ENCODE measurements around the gene DDX20. TPM values are rescaled to one million over a fixed set of nuclear protein-coding genes. Genes with fewer than 3 reads are reported as not detected.
A peak's percentile ranks its signal among the peaks of the same experiment; 100 is the strongest.

DDX20 gene
- total RNA-seq, 1 donor: 30.7 TPM

DNA sequence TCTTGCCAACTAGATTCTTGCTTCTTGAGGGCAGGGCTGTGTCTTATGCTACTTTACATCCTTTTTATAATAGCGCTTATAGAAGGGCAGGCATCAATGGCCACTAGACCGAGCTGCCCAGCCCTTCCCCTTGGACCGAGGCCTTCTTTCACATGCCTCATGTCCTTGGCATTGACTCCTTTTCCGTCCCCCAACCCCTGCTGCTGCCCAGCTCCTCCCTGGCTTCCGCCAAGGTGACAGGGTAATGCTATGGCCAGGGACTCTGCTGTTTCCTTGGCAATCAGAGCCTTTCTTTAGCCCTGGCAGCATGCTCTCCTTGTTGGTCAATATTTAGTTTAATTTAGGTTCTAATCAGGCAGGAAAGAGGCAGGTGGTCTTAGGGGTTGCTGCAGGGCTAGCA lies 48.2 kb downstream of the DDX20 start:
- TF ChIP-seq CTCF (IDR thresholded peaks at IDR 0.05; ENCODE audit: insufficient read depth, low read depth, low read length): no peak
- no peak for DNase-seq (ENCODE audit: low read depth)
- no peak overlapping the region for H3K4me3 ChIP-seq (ENCODE audit: low read depth, low read length)

DNA sequence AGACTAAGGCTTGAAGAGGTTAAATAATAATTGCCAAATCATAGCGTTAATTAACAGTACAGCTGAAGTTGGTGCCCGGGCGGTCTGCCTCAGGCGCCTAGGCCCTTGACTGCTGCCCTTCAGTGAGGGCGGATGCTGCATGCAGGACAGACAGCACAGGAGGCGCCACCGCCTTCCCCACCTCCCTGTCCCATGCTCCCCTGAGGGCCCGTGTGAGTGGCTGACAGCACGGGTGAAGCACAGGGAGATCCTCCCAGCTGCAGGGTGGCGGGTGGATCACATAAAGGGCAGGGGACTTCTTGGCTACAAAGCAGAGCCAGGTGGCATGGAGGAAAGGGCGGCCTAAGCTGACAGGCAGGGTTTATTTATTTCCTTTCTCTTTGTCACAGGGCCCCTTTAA lies 49.1 kb downstream of the DDX20 start:
- TF ChIP-seq CTCF (IDR thresholded peaks at IDR 0.05; ENCODE audit: insufficient read depth, low read depth, low read length): no peak
- no peak for DNase-seq (ENCODE audit: low read depth)

DNA sequence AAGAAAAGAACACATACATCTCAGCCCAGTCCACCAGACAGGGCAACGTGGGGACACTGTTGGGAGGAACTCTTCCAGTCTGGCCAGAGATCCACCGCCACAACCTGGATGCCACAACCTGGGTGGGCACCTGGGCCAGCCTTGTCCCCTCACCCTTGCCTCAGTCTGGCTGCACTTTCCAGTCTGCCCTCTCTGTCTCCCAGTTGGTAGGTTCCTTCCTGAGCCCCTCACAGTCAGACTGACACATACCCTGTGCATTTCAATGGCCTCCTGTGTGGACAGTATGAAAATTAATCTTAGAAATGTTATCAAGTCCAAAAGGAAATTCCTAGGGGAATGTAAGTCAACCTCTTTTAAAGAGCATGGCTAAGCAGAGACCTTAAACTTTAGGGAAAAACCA lies 49.5 kb downstream of the DDX20 start:
- no peak for DNase-seq (ENCODE audit: low read depth)
- no peak for TF ChIP-seq CTCF (IDR thresholded peaks at IDR 0.05; ENCODE audit: insufficient read depth, low read depth, low read length)
- H3K4me3 ChIP-seq (ENCODE audit: low read depth, low read length): no peak overlapping the region

More for the DNA sequence above, 49.1 kb downstream of the DDX20 start:
- no peak overlapping the region for H3K4me3 ChIP-seq (ENCODE audit: low read depth, low read length)

DNA sequence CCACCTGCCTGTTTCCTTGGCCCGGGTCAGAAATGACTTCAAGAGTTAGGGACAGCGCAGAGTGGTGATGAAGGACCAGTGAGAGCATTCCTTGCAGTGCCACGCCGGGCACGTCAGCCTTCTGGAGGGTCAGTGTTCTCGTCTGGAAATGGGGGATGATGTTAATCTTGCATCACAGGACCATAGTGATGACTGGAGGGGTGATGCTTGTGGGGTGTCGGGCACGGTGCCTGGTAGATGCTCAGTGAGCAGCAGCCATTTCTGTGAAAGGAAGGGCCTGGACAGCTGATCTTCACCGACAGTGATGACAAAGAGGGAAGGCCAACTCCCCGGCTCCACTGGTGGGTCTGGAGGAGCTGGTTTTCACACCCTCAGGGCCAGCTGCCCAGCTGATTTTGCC lies 56.2 kb downstream of the DDX20 start:
- no peak overlapping the region for H3K4me3 ChIP-seq (ENCODE audit: low read depth, low read length)
- TF ChIP-seq CTCF (IDR thresholded peaks at IDR 0.05; ENCODE audit: insufficient read depth, low read depth, low read length): no peak
- DNase-seq (ENCODE audit: low read depth): no peak

DNA sequence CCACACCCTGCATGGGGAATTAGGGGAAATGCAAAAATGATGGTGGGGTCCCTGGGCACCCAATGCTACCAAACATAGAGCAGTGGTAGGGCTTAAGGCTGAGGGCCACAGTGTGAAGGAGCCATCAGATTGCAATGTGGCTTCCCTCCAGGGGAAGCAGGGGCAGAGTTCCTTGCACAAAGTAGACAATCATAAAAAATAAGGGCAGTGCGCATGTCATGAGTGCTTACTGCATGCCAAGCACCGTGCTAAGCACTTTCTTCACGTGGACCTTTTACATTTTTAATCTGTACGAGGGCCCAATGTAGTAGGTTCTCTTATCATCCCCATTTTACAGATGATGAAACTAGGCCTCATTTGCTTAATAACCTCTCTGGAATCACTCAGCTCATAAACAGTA lies 56.6 kb downstream of the DDX20 start:
- DNase-seq (ENCODE audit: low read depth): no peak
- TF ChIP-seq CTCF (IDR thresholded peaks at IDR 0.05; ENCODE audit: insufficient read depth, low read depth, low read length): no peak
- H3K4me3 ChIP-seq (ENCODE audit: low read depth, low read length): no peak overlapping the region

- peak; percentile 1 for TF ChIP-seq CTCF (IDR thresholded peaks at IDR 0.05; ENCODE audit: insufficient read depth, low read depth, low read length)
- no peak overlapping the region for H3K4me3 ChIP-seq (ENCODE audit: low read depth, low read length)
- no peak for DNase-seq (ENCODE audit: low read depth)
These were observed 58.0 kb downstream of the DDX20 start for GRCh38 chr1:111813440-111814304.

- no peak for TF ChIP-seq CTCF (IDR thresholded peaks at IDR 0.05; ENCODE audit: insufficient read depth, low read depth, low read length)
- no peak overlapping the region for H3K4me3 ChIP-seq (ENCODE audit: low read depth, low read length)
- DNase-seq (ENCODE audit: low read depth): no peak
These were observed 58.6 kb downstream of the DDX20 start for GRCh38 chr1:111814305-111814628.

Data from fibroblast of villous mesenchyme (primary cell).